ENCODE data around the gene ORAI3. TPM values are rescaled to one million over a fixed set of nuclear protein-coding genes. Genes with fewer than 3 reads are reported as not detected.

Gene ORAI3
- total RNA-seq, 6 experiments from 2014 or later = 15.2 to 26.2 (median 18.4) TPM

GRCh38 chr16:31002862-31003341 lies 54.0 kb downstream of the ORAI3 start:
- DNase-seq = no peak
- Mint-ChIP-seq H3K27me3 (ENCODE audit: insufficient read depth) (no peaks in the 10 kb centered on the region; the same call in none of the 2 replicates), H3K9me3 (no peaks in the 10 kb centered on the region), H3K4me3 (no peak overlapping the region), H3K27ac (no peak overlapping the region), H3K36me3 (ENCODE audit: low read depth) (peaks cover 6% of the 10 kb centered on the region; the same call in 1 of the 2 replicates), H3K4me1 (ENCODE audit: low read depth) (peaks cover 41% of the 10 kb centered on the region)
- no peak for TF ChIP-seq CTCF (IDR thresholded peaks at IDR 0.05)

GRCh38 chr16:31003744-31004143 lies 54.9 kb downstream of the ORAI3 start:
- no peaks in the 10 kb centered on the region; the same call in none of the 2 replicates for H3K27me3 Mint-ChIP-seq (ENCODE audit: insufficient read depth)
- DNase-seq = no peak
- no peak for TF ChIP-seq CTCF (IDR thresholded peaks at IDR 0.05)
- no peaks in the 10 kb centered on the region for H3K9me3 Mint-ChIP-seq
- no peak overlapping the region for H3K27ac Mint-ChIP-seq
- H3K4me1 Mint-ChIP-seq (ENCODE audit: low read depth) = peaks cover 41% of the 10 kb centered on the region
- peaks cover 6% of the 10 kb centered on the region; the same call in 1 of the 2 replicates for H3K36me3 Mint-ChIP-seq (ENCODE audit: low read depth)
- H3K4me3 Mint-ChIP-seq = no peak overlapping the region

Other genes starting within 250 kb of the ORAI3 start
- gene SRCAP, start 249.9 kb upstream of the ORAI3 start, total RNA-seq (2021; fragmentation: NEBNext Ultra II Directional; extraction: Animal tissue kit (Norgen Biotek cat#: 25700)) = 10 to 100 TPM; 43.4 to 48.1 (median 45.9) TPM
- 10 to 100 TPM; 26.6 to 31.0 (median 27.7) TPM for gene PHKG2, start 200.6 kb upstream of the ORAI3 start, total RNA-seq (2021; fragmentation: NEBNext Ultra II Directional; extraction: Animal tissue kit (Norgen Biotek cat#: 25700))
- gene CFAP119, start 187.0 kb upstream of the ORAI3 start, total RNA-seq (2021; fragmentation: NEBNext Ultra II Directional; extraction: Animal tissue kit (Norgen Biotek cat#: 25700)) = 1 to 10 TPM; 4.3 to 7.6 (median 5.1) TPM
- 100 to 1,000 TPM in 5 of 6 experiments, 10 to 100 TPM in 1; 98.2 to 120 (median 104) TPM for gene RNF40, start 186.7 kb upstream of the ORAI3 start, total RNA-seq (2021; fragmentation: NEBNext Ultra II Directional; extraction: Animal tissue kit (Norgen Biotek cat#: 25700))
- gene ZNF629, start 161.9 kb upstream of the ORAI3 start, total RNA-seq (2021; fragmentation: NEBNext Ultra II Directional; extraction: Animal tissue kit (Norgen Biotek cat#: 25700)) = 10 to 100 TPM; 19.4 to 21.8 (median 21.0) TPM
- gene BCL7C, start 55.0 kb upstream of the ORAI3 start, total RNA-seq (2021; fragmentation: NEBNext Ultra II Directional; extraction: Animal tissue kit (Norgen Biotek cat#: 25700)) = 10 to 100 TPM; 42.7 to 52.7 (median 48.4) TPM
- 10 to 100 TPM; 12.0 to 16.3 (median 14.0) TPM for gene CTF1, start 52.5 kb upstream of the ORAI3 start, total RNA-seq (2021; fragmentation: NEBNext Ultra II Directional; extraction: Animal tissue kit (Norgen Biotek cat#: 25700))
- gene FBXL19, start 25.5 kb upstream of the ORAI3 start, total RNA-seq (2021; fragmentation: NEBNext Ultra II Directional; extraction: Animal tissue kit (Norgen Biotek cat#: 25700)) = 10 to 100 TPM; 21.9 to 25.8 (median 23.4) TPM
- gene SETD1A, start 8.7 kb downstream of the ORAI3 start, total RNA-seq (2021; fragmentation: NEBNext Ultra II Directional; extraction: Animal tissue kit (Norgen Biotek cat#: 25700)) = 10 to 100 TPM; 13.4 to 15.8 (median 14.4) TPM
- 10 to 100 TPM; 15.1 to 24.6 (median 18.6) TPM for gene HSD3B7, start 36.1 kb downstream of the ORAI3 start, total RNA-seq (2021; fragmentation: NEBNext Ultra II Directional; extraction: Animal tissue kit (Norgen Biotek cat#: 25700))
- 1 to 10 TPM; 6.7 to 9.9 (median 7.1) TPM for gene STX1B, start 61.6 kb downstream of the ORAI3 start, total RNA-seq (2021; fragmentation: NEBNext Ultra II Directional; extraction: Animal tissue kit (Norgen Biotek cat#: 25700))
- 10 to 100 TPM; 56.3 to 71.2 (median 64.2) TPM for gene STX4, start 84.5 kb downstream of the ORAI3 start, total RNA-seq (2021; fragmentation: NEBNext Ultra II Directional; extraction: Animal tissue kit (Norgen Biotek cat#: 25700))
- 10 to 100 TPM; 15.0 to 24.5 (median 17.5) TPM for gene ZNF668, start 125.2 kb downstream of the ORAI3 start, total RNA-seq (2021; fragmentation: NEBNext Ultra II Directional; extraction: Animal tissue kit (Norgen Biotek cat#: 25700))
- gene ZNF646, start 125.4 kb downstream of the ORAI3 start, total RNA-seq (2021; fragmentation: NEBNext Ultra II Directional; extraction: Animal tissue kit (Norgen Biotek cat#: 25700)) = 10 to 100 TPM; 13.0 to 16.3 (median 14.7) TPM
- gene PRSS53, start 139.9 kb downstream of the ORAI3 start, total RNA-seq (2021; fragmentation: NEBNext Ultra II Directional; extraction: Animal tissue kit (Norgen Biotek cat#: 25700)) = 1 to 10 TPM in 5 of 6 experiments, under 1 TPM in 1; 0.85 to 2.6 (median 1.4) TPM
- 100 to 1,000 TPM; 123 to 184 (median 130) TPM for gene VKORC1, start 145.7 kb downstream of the ORAI3 start, total RNA-seq (2021; fragmentation: NEBNext Ultra II Directional; extraction: Animal tissue kit (Norgen Biotek cat#: 25700))
- gene BCKDK, start 159.3 kb downstream of the ORAI3 start, total RNA-seq (2021; fragmentation: NEBNext Ultra II Directional; extraction: Animal tissue kit (Norgen Biotek cat#: 25700)) = 10 to 100 TPM; 56.8 to 64.8 (median 59.4) TPM
- gene KAT8, start 168.6 kb downstream of the ORAI3 start, total RNA-seq (2021; fragmentation: NEBNext Ultra II Directional; extraction: Animal tissue kit (Norgen Biotek cat#: 25700)) = 10 to 100 TPM; 28.1 to 31.8 (median 29.6) TPM
- gene PRSS8, start 186.7 kb downstream of the ORAI3 start, total RNA-seq (2021; fragmentation: NEBNext Ultra II Directional; extraction: Animal tissue kit (Norgen Biotek cat#: 25700)) = not detected
- gene PRSS36, start 201.0 kb downstream of the ORAI3 start, total RNA-seq (2021; fragmentation: NEBNext Ultra II Directional; extraction: Animal tissue kit (Norgen Biotek cat#: 25700)) = under 1 TPM in 4 of 6 experiments, not detected in 2; 0.38 to 0.60 (median 0.47) TPM
- 100 to 1,000 TPM; 275 to 504 (median 422) TPM for gene FUS, start 231.1 kb downstream of the ORAI3 start, total RNA-seq (2021; fragmentation: NEBNext Ultra II Directional; extraction: Animal tissue kit (Norgen Biotek cat#: 25700))

Measured in HFFc6 (cell line).